Measurements from ENCODE around the gene C7. TPM values are rescaled to one million over a fixed set of nuclear protein-coding genes. Genes with fewer than 3 reads are reported as not detected.

Gene C7
- total RNA-seq, 1 donor from 2014 or later: not detected

DNA sequence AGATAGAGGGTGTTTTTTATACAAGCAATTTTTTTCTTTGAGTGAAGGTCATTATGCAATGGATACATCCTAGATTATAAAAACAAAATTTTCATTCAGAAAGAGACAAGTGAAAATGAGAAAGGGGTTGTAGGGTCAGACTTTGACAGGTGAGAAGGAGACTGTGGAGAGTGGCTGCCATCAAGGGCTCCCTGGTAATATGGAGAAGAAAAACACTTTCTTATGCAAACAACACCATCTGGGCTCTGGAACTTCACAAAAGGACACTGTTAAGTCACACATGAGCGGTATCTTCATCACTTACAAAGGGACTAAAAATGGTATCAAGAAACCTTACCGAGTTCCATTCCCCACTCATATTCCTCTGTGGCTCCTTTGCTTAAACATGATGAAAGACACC is 23.5 kb downstream of the C7 start:
- Mint-ChIP-seq H3K36me3 (ENCODE audit: low read depth) (no peaks in the 10 kb centered on the region), H3K4me3 (no peak overlapping the region), H3K4me1 (no peaks in the 10 kb centered on the region), H3K9me3 (peaks cover 3% of the 10 kb centered on the region), H3K27me3 (no peaks in the 10 kb centered on the region), H3K27ac (no peak overlapping the region)
- intact Hi-C loops (cut with micrococcal nuclease): no loop called here
- ChIA-PET CTCF (no interaction called here), POLR2A (no interaction called here)
- no peak for DNase-seq
- TF ChIP-seq, protein P1, sequence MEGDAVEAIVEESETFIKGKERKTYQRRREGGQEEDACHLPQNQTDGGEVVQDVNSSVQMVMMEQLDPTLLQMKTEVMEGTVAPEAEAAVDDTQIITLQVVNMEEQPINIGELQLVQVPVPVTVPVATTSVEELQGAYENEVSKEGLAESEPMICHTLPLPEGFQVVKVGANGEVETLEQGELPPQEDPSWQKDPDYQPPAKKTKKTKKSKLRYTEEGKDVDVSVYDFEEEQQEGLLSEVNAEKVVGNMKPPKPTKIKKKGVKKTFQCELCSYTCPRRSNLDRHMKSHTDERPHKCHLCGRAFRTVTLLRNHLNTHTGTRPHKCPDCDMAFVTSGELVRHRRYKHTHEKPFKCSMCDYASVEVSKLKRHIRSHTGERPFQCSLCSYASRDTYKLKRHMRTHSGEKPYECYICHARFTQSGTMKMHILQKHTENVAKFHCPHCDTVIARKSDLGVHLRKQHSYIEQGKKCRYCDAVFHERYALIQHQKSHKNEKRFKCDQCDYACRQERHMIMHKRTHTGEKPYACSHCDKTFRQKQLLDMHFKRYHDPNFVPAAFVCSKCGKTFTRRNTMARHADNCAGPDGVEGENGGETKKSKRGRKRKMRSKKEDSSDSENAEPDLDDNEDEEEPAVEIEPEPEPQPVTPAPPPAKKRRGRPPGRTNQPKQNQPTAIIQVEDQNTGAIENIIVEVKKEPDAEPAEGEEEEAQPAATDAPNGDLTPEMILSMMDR (IDR thresholded peaks at IDR 0.05): no peak
- ATAC-seq (ENCODE audit: low read depth): no peak

DNA sequence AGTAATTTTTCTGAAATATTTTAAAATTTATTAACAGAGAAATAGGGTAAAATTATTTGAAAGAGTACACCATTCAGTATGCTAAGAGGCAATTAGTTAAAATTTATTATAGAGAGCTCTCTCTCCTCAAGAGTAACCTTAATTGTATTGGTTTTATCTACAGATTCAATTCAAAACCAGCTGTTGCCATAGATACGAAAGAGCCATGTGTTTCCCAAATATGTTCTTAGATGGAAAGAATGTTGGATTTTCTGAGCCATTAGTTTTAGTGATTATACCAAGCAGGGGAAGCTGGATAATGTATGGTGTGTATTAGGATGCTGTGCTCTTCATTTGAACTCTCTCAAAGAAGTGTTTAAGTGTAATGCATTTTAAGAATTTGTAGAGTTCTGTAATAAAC is 27.8 kb downstream of the C7 start:
- DNase-seq (no peak), ATAC-seq (ENCODE audit: low read depth) (no peak)
- Mint-ChIP-seq H3K4me1 (no peaks in the 10 kb centered on the region), H3K27me3 (no peaks in the 10 kb centered on the region), H3K4me3 (no peak overlapping the region), H3K9me3 (no peaks in the 10 kb centered on the region), H3K36me3 (ENCODE audit: low read depth) (no peaks in the 10 kb centered on the region), H3K27ac (no peak overlapping the region)
- intact Hi-C loops (cut with micrococcal nuclease): no loop called here
- TF ChIP-seq, protein P1 (IDR thresholded peaks at IDR 0.05): no peak
- CTCF ChIA-PET: no interaction called here
- POLR2A ChIA-PET: no interaction called here

DNA sequence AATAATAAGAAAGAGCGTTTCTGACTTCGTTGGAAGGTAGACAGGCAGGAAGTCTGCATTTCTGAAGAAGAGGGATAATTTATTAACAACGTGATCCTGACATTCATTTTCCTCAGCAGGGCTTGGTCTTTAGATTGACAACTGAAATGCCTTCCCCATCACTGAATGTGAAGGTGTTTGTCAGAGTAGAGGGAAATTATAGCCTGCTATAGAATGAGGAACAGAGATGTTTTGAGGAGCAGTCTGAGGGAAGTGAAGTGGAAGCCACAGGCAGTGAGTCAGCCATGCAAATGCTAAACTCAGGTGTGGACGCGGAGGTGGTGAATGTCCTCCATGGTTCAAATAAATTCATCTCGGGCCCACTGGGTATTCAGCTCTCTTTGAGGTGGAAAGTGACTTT is 30.5 kb downstream of the C7 start:
- Mint-ChIP-seq H3K4me3 (no peak overlapping the region), H3K9me3 (no peaks in the 10 kb centered on the region), H3K4me1 (no peaks in the 10 kb centered on the region), H3K27ac (no peak overlapping the region), H3K36me3 (ENCODE audit: low read depth) (no peaks in the 10 kb centered on the region), H3K27me3 (no peaks in the 10 kb centered on the region)
- intact Hi-C loops (cut with micrococcal nuclease): no loop called here
- POLR2A ChIA-PET: no interaction called here
- CTCF ChIA-PET: no interaction called here
- TF ChIP-seq, protein P1 (IDR thresholded peaks at IDR 0.05): no peak
- ATAC-seq (ENCODE audit: low read depth) (no peak), DNase-seq (no peak)

DNA sequence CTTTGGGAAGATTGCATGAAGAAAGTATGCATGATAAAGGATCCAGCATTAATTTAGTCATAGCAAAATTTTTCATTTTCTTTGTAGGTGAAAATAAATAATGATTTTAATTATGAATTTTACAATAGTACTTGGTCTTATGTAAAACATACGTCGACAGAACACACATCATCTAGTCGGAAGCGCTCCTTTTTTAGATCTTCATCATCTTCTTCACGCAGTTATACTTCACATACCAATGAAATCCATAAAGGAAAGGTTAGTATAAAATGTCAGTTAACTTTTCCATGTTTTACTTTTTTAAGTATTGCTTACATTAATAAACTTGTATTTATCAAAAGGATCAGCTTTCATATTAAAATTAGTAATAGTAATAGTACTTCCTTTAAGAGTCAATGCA is 35.8 kb downstream of the C7 start:
- intact Hi-C loops (cut with micrococcal nuclease): no loop called here
- POLR2A ChIA-PET: no interaction called here
- H3K27ac Mint-ChIP-seq: no peak overlapping the region
- H3K4me3 Mint-ChIP-seq: no peak overlapping the region
- no peak for DNase-seq
- ATAC-seq (ENCODE audit: low read depth): no peak
- H3K4me1 Mint-ChIP-seq: no peaks in the 10 kb centered on the region
- TF ChIP-seq, protein P1 (IDR thresholded peaks at IDR 0.05): no peak
- no peaks in the 10 kb centered on the region for H3K36me3 Mint-ChIP-seq (ENCODE audit: low read depth)
- no peaks in the 10 kb centered on the region for H3K27me3 Mint-ChIP-seq
- H3K9me3 Mint-ChIP-seq: no peaks in the 10 kb centered on the region
- CTCF ChIA-PET: no interaction called here

DNA sequence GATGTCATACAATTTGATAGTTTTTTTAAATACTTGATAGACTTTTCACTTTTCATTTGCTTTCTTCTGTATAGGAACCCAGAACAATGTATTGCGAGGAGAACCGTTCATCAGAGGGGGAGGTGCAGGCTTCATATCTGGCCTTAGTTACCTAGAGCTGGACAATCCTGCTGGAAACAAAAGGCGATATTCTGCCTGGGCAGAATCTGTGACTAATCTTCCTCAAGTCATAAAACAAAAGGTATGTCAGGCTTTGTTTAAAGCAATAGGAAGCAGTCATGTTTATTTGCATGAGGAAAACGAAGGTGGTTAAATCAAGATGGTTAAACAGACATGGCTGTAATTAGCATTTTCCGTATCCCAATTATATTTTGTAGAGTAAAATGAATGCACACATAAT is 46.0 kb downstream of the C7 start:
- H3K4me3 Mint-ChIP-seq: no peak overlapping the region
- no peak for DNase-seq
- TF ChIP-seq, protein P1 (IDR thresholded peaks at IDR 0.05): no peak
- no peaks in the 10 kb centered on the region for H3K36me3 Mint-ChIP-seq (ENCODE audit: low read depth)
- CTCF ChIA-PET: no interaction called here
- POLR2A ChIA-PET: no interaction called here
- H3K4me1 Mint-ChIP-seq: no peaks in the 10 kb centered on the region
- H3K27ac Mint-ChIP-seq: no peak overlapping the region
- peaks cover 7% of the 10 kb centered on the region for H3K9me3 Mint-ChIP-seq
- peaks cover 2% of the 10 kb centered on the region for H3K27me3 Mint-ChIP-seq
- intact Hi-C loops (cut with micrococcal nuclease): no loop called here
- ATAC-seq (ENCODE audit: low read depth): no peak

Data from activated B cell treated with CpG ODN at 0.5 μM for 24 hours (primary cell).